T47D (cell line): ENCODE measurements around the gene AK5.

Experiments used
- DNase-seq, 2 experiments: peaks; one replicate each; pipeline versions ENCODE4 v3.0.0 to v3.0.0-alpha.2; 2011 to 2012; ENCODE audit warnings: low read depth in 1 of 2, low spot score in 1 of 2
- JUND ChIP-seq: IDR thresholded peaks from 2 replicates; pipeline ENCODE4 v1.6.1; 2012; ENCODE audit warnings: low read depth
- in situ Hi-C: cut with HindIII; loops from 2 replicates; pipeline ENCODE4 v1.10.0; 2016; ENCODE audit warnings: low sequenced_read_pairs, low pct_unique_long_range_greater_than_20kb

Gene AK5

GRCh38 chr1:77273891-77274290 lies 7.9 kb upstream of the AK5 start:
- in situ Hi-C loops = no loop called here
- DNase-seq = no peak
- TF ChIP-seq JUND = no peak

GRCh38 chr1:77275194-77275593 lies 6.6 kb upstream of the AK5 start:
- no peak for TF ChIP-seq JUND
- in situ Hi-C loops = no loop called here
- DNase-seq = no peak

- in situ Hi-C loops = no loop called here
- DNase-seq = no peak
- no peak for TF ChIP-seq JUND
These were observed 4.9 kb upstream of the AK5 start for GRCh38 chr1:77276941-77277340.

GRCh38 chr1:77279929-77280328 lies 1.9 kb upstream of the AK5 start:
- in situ Hi-C loops = no loop called here
- no peak for TF ChIP-seq JUND
- DNase-seq = no peak

GRCh38 chr1:77280962-77281361 lies 857 bp upstream of the AK5 start:
- in situ Hi-C loops = no loop called here
- TF ChIP-seq JUND = no peak

GRCh38 chr1:77282187-77282865 lies 507 bp downstream of the AK5 start:
- TF ChIP-seq JUND = no peak
- in situ Hi-C loops = no loop called here
- DNase-seq = peak; percentile 6 to 14

More at GRCh38 chr1:77280962-77281361, 857 bp upstream of the AK5 start:
- no peak for DNase-seq

GRCh38 chr1:77282866-77283539 lies 1.2 kb downstream of the AK5 start:
- TF ChIP-seq JUND = no peak
- no peak for DNase-seq
- in situ Hi-C loops = no loop called here

- no peak for TF ChIP-seq JUND
- DNase-seq = no peak
- in situ Hi-C loops = no loop called here
These were observed 2.0 kb downstream of the AK5 start for GRCh38 chr1:77283701-77284425.

- TF ChIP-seq JUND = no peak
- in situ Hi-C loops = no loop called here
- no peak for DNase-seq
These were observed 5.7 kb downstream of the AK5 start for GRCh38 chr1:77287535-77287934.

- in situ Hi-C loops = no loop called here
- DNase-seq = no peak
- no peak for TF ChIP-seq JUND
These were observed 6.5 kb downstream of the AK5 start for GRCh38 chr1:77288275-77288674.

- in situ Hi-C loops = no loop called here
- no peak for TF ChIP-seq JUND
- no peak for DNase-seq
These were observed 8.8 kb downstream of the AK5 start for GRCh38 chr1:77290576-77290975.

GRCh38 chr1:77292551-77292950 lies 10.7 kb downstream of the AK5 start:
- in situ Hi-C loops = no loop called here
- no peak for TF ChIP-seq JUND
- no peak for DNase-seq

- in situ Hi-C loops = no loop called here
- DNase-seq = no peak
- TF ChIP-seq JUND = no peak
These were observed 18.7 kb downstream of the AK5 start for GRCh38 chr1:77300566-77300965.
